ENCODE results near the gene UBR4. TPM values are rescaled to one million over a fixed set of nuclear protein-coding genes. Genes with fewer than 3 reads are reported as not detected.
"Not testable (repeated sequence)": the region's sequence is repeated elsewhere in the genome, so short reads cannot be mapped to it uniquely, and the experiment has no call there.

The UBR4 gene
- total RNA-seq, 1 donor from 2014 or later, result 156 TPM

GRCh38 chr1:19191811-19192210, 18.3 kb downstream of the UBR4 start:
- no peak for DNase-seq (ENCODE audit: low spot score)

GRCh38 chr1:19190468-19190867, 19.6 kb downstream of the UBR4 start:
- no peak for DNase-seq (ENCODE audit: low spot score)

GRCh38 chr1:19189270-19189669, 20.8 kb downstream of the UBR4 start:
- no peak for DNase-seq (ENCODE audit: low spot score)

- DNase-seq (ENCODE audit: low spot score), result no peak
Measured at GRCh38 chr1:19187852-19188251, 22.2 kb downstream of the UBR4 start.

GRCh38 chr1:19186001-19186400, 24.1 kb downstream of the UBR4 start:
- no peak for DNase-seq (ENCODE audit: low spot score)

- DNase-seq (ENCODE audit: low spot score), result no peak
Measured at GRCh38 chr1:19182223-19182622, 27.8 kb downstream of the UBR4 start.

- DNase-seq (ENCODE audit: low spot score), result not testable (repeated sequence)
Measured at GRCh38 chr1:19180265-19180657, 29.8 kb downstream of the UBR4 start.

GRCh38 chr1:19179597-19180264, 30.3 kb downstream of the UBR4 start:
- no peak for DNase-seq (ENCODE audit: low spot score)

GRCh38 chr1:19178734-19179398, 31.2 kb downstream of the UBR4 start:
- DNase-seq (ENCODE audit: low spot score), result no peak

GRCh38 chr1:19177811-19178210, 32.3 kb downstream of the UBR4 start:
- no peak for DNase-seq (ENCODE audit: low spot score)

GRCh38 chr1:19169642-19170041, 40.4 kb downstream of the UBR4 start:
- no peak for DNase-seq (ENCODE audit: low spot score)

- DNase-seq (ENCODE audit: low spot score), result no peak
Measured at GRCh38 chr1:19167140-19167539, 42.9 kb downstream of the UBR4 start.

GRCh38 chr1:19166066-19166465, 44.0 kb downstream of the UBR4 start:
- no peak for DNase-seq (ENCODE audit: low spot score)

- DNase-seq (ENCODE audit: low spot score), result no peak
Measured at GRCh38 chr1:19165501-19165900, 44.6 kb downstream of the UBR4 start.

- no peak for DNase-seq (ENCODE audit: low spot score)
Measured at GRCh38 chr1:19164274-19165015, 45.6 kb downstream of the UBR4 start.

- DNase-seq (ENCODE audit: low spot score), result no peak
Measured at GRCh38 chr1:19163261-19163660, 46.8 kb downstream of the UBR4 start.

GRCh38 chr1:19160831-19161230, 49.2 kb downstream of the UBR4 start:
- DNase-seq (ENCODE audit: low spot score), result no peak

GRCh38 chr1:19157653-19158052, 52.4 kb downstream of the UBR4 start:
- DNase-seq (ENCODE audit: low spot score), result no peak

GRCh38 chr1:19156676-19157075, 53.4 kb downstream of the UBR4 start:
- no peak for DNase-seq (ENCODE audit: low spot score)

- DNase-seq (ENCODE audit: low spot score), result no peak
Measured at GRCh38 chr1:19154876-19155275, 55.2 kb downstream of the UBR4 start.

- DNase-seq (ENCODE audit: low spot score), result no peak
Measured at GRCh38 chr1:19153169-19153568, 56.9 kb downstream of the UBR4 start.

GRCh38 chr1:19151537-19151936, 58.5 kb downstream of the UBR4 start:
- no peak for DNase-seq (ENCODE audit: low spot score)
